K562 (cell line): ENCODE measurements around the gene BLOC1S3. TPM values are rescaled to one million over a fixed set of nuclear protein-coding genes. Genes with fewer than 3 reads are reported as not detected.

Experiments
- ADNP ChIP-seq: fragments of 200-800 bp; sonication (Bioruptor generic); IDR thresholded peaks from 2 replicates; pipeline ENCODE4 v1.6.1; 2016; ENCODE audit warnings: missing genetic modification characterization, missing compliant biosample characterization
- CTBP1 ChIP-seq: fragments of 450-650 bp; IDR thresholded peaks from 2 replicates; pipeline ENCODE4 v1.6.1; 2016; ENCODE audit warnings: borderline replicate concordance
- DMBX1 ChIP-seq: fragments of 250-450 bp; sonication (Bioruptor Pico); IDR thresholded peaks from 2 replicates; pipeline ENCODE4 v1.8.0; 2022; ENCODE audit warnings: inconsistent platforms, mild to moderate bottlenecking, moderate library complexity, borderline replicate concordance
- FOXA1 ChIP-seq: fragments of 450-650 bp; IDR thresholded peaks from 2 replicates; pipeline ENCODE4 v1.6.1; 2016; ENCODE audit warnings: mild to moderate bottlenecking, borderline replicate concordance
- FOXA3 ChIP-seq, 2 experiments: fragments of 450-650 bp in 1 of 2; sonication (generic) in 1 of 2; formaldehyde crosslinking; IDR thresholded peaks in 1 of 2; conservative IDR thresholded peaks in 1 of 2; 2 replicates each; pipeline versions ENCODE4 v1.4.0 to v1.8.0; 2020 to 2022; ENCODE audit warnings: mild to moderate bottlenecking in 2 of 2, missing genetic modification reagents in 1 of 2
- MXI1 ChIP-seq: IDR thresholded peaks from 2 replicates; pipeline ENCODE4 v1.6.1; 2011; ENCODE audit warnings: low read depth, mild to moderate bottlenecking, improper control_type of control experiment, low read length
- NR1H2 ChIP-seq: sonication (generic); formaldehyde crosslinking; IDR thresholded peaks from 2 replicates; pipeline ENCODE4 v1.4.0; 2020; ENCODE audit warnings: mild to moderate bottlenecking, missing genetic modification reagents
- NRF1 ChIP-seq, 2 experiments: fragments of 450-650 bp; IDR thresholded peaks in 1 of 2; conservative IDR thresholded peaks in 1 of 2; 2 replicates each; pipeline ENCODE4 v1.6.1; 2014; ENCODE audit warnings: mild to moderate bottlenecking in 2 of 2
- RNF2 ChIP-seq: sonication (generic); IDR thresholded peaks from 2 replicates; pipeline ENCODE4 v1.6.1; 2016
- ZFP30 ChIP-seq: fragments of 250-450 bp; sonication (Bioruptor Pico); IDR thresholded peaks from 2 replicates; pipeline ENCODE4 v1.8.0; 2022; ENCODE audit warnings: moderate library complexity, mild to moderate bottlenecking, inconsistent platforms, borderline replicate concordance
- ZNF124 ChIP-seq: sonication (generic); formaldehyde crosslinking; IDR thresholded peaks from 2 replicates; pipeline ENCODE4 v1.8.1; 2022; ENCODE audit warnings: missing genetic modification reagents
- ZNF232 ChIP-seq: sonication (generic); formaldehyde crosslinking; IDR thresholded peaks from 2 replicates; pipeline ENCODE4 v1.8.0; 2022; ENCODE audit warnings: mild to moderate bottlenecking, missing genetic modification reagents
- ZNF408 ChIP-seq: fragments of 250-450 bp; sonication (Bioruptor Pico); IDR thresholded peaks from 2 replicates; pipeline ENCODE4 v1.4.0; 2020; ENCODE audit warnings: low read depth, mild to moderate bottlenecking, moderate library complexity
- polyA plus RNA-seq, 8 experiments: library from polyadenylated mRNA; depleted of rRNA in 4 of 8; stranded (reverse) in 5 of 8; unstranded in 3 of 8; fragments of >200 nt; fragmentation: Nextera tagmentation in 2 of 8; fragmentation: Illumina TruSeq in 1 of 8; extraction: Ambion mirVana in 2 of 8; extraction: Trizol in 1 of 8; gene quantifications; 2 replicates each; pipeline versions ENCODE4 v1.2.1 to v1.2.3, GENCODE V29; 2011 to 2014; ENCODE audit warnings: inconsistent platforms in 1 of 8, missing spikeins in 1 of 8
- total RNA-seq, 7 experiments: library from RNA; depleted of rRNA in 6 of 7; stranded (reverse); fragments of >200 nt in 6 of 7; fragmentation: Illumina TruSeq in 2 of 7; extraction: Trizol in 2 of 7; gene quantifications; 2 replicates each; pipeline versions ENCODE4 v1.2.1 to v1.2.3, GENCODE V29; 2011 to 2021; ENCODE audit warnings: low replicate concordance in 1 of 7
- TF ChIP-seq, protein P1 (sequence below): fragments of 250-450 bp; sonication (Bioruptor Pico); IDR thresholded peaks from 2 replicates; pipeline ENCODE4 v1.5.0; 2020; ENCODE audit warnings: mild to moderate bottlenecking
- TF ChIP-seq, protein P2 (sequence below), 2 experiments: IDR thresholded peaks; 2 replicates each; pipeline ENCODE4 v1.6.1; 2011; ENCODE audit warnings: borderline replicate concordance in 1 of 2, control low read depth in 1 of 2, low read depth in 1 of 2, low read length in 1 of 2, mild to moderate bottlenecking in 1 of 2, mixed read lengths in 1 of 2, moderate library complexity in 1 of 2; ENCODE audit not compliant: insufficient read depth in 1 of 2, insufficient read length in 1 of 2, poor library complexity in 1 of 2, severe bottlenecking in 1 of 2; ENCODE audit errors: extremely low read depth in 1 of 2
- TF ChIP-seq, protein P3 (sequence below): sonication (generic); formaldehyde crosslinking; IDR thresholded peaks from 2 replicates; pipeline ENCODE4 v1.8.0; 2022; ENCODE audit warnings: missing genetic modification reagents, mild to moderate bottlenecking, borderline replicate concordance
- TF ChIP-seq, protein P4 (sequence below): sonication (generic); IDR thresholded peaks from 2 replicates; pipeline ENCODE4 v1.6.1; 2016
- TF ChIP-seq, protein P5 (sequence below): sonication (generic); formaldehyde crosslinking; IDR thresholded peaks from 2 replicates; pipeline ENCODE4 v1.8.0; 2022; ENCODE audit warnings: missing genetic modification reagents, mild to moderate bottlenecking, moderate library complexity, borderline replicate concordance
- TF ChIP-seq, protein P6 (sequence below): fragments of 450-650 bp; IDR thresholded peaks from 2 replicates; pipeline ENCODE4 v1.6.1; 2017; ENCODE audit warnings: antibody characterized with exemption

The BLOC1S3 gene
- total and polyA plus RNA-seq, 9 of the 15 experiments (the other 6 are each of a cell fraction or from before 2014, with no cell fraction given) = 3.9 to 20.2 (median 10.4) TPM

DNA sequence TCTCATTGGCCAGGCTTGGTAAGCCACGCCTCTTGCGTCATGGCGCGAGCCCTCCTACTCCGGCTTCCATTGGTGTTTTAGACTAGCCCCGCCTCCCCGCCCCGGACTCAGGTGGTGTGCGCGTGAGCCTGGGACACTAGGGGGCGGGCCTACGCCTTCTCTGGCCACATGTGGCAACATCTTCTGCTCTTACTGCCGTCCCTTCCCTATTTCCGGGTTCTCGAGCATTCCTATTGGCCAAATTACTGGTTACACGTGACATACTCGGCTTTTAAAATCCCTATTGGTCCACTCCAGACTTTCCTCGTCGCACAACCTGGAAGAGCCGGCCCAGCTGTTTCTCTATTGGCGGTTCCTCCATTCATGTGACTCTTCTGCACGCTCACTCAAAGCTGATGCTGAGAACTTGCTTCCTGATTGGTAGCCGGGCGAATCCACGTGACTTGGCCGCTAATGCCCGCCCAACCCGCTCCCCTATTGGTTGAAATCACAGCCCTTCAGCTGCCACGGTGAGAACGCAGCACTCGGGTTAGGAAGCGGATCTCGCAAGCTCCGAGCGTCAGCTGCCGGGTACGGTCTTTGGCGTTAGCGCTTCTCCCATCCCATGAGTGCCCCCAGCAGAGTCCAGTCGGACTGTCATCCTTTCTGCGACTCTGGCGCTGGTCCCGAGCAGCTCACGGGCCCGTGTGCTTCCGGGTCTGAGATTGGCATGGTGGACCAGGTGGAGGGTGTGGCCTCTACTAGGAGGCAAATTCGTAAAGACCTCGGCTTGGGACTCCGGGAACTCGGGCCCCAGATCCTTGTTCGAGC, at the start of gene BLOC1S3 (continued):
- TF ChIP-seq ZFP30 (CRISPR knock-in tag) (no peak), ZNF408 (CRISPR knock-in tag) (no peak), NRF1 (conservative IDR thresholded peaks at IDR 0.05 in 1 of 2, IDR thresholded peaks at IDR 0.05 in 1 of 2) (peak; percentile 93 to 94), NR1H2 (CRISPR knock-in tag) (no peak), ADNP (tag) (no peak), FOXA1 (no peak), ZNF232 (CRISPR knock-in tag) (no peak), DMBX1 (CRISPR knock-in tag) (no peak), RNF2 (0 out of 2 replicates have a peak, but pooled peaks have one; percentile 29), FOXA3 (CRISPR knock-in tag; conservative IDR thresholded peaks at IDR 0.05 in 1 of 2, IDR thresholded peaks at IDR 0.05 in 1 of 2) (no peak; a peak in 1 of 4 replicates), MXI1 (peak; percentile 93; the same call in 1 of the 2 replicates), CTBP1 (peak; percentile 82; the same call in 1 of the 2 replicates), ZNF124 (no peak)
- TF ChIP-seq, protein P1, sequence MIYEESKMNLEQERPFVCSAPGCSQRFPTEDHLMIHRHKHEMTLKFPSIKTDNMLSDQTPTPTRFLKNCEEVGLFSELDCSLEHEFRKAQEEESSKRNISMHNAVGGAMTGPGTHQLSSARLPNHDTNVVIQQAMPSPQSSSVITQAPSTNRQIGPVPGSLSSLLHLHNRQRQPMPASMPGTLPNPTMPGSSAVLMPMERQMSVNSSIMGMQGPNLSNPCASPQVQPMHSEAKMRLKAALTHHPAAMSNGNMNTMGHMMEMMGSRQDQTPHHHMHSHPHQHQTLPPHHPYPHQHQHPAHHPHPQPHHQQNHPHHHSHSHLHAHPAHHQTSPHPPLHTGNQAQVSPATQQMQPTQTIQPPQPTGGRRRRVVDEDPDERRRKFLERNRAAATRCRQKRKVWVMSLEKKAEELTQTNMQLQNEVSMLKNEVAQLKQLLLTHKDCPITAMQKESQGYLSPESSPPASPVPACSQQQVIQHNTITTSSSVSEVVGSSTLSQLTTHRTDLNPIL (CRISPR knock-in tag) = no peak
- TF ChIP-seq, protein P2, sequence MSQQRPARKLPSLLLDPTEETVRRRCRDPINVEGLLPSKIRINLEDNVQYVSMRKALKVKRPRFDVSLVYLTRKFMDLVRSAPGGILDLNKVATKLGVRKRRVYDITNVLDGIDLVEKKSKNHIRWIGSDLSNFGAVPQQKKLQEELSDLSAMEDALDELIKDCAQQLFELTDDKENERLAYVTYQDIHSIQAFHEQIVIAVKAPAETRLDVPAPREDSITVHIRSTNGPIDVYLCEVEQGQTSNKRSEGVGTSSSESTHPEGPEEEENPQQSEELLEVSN (IDR thresholded peaks at IDR 0.05; ENCODE audit: borderline replicate concordance in 1 of 2, extremely low read depth in 1 of 2, insufficient read depth in 1 of 2, insufficient read length in 1 of 2, low read depth in 1 of 2, low read length in 1 of 2, poor library complexity in 1 of 2, severe bottlenecking in 1 of 2) = peak; percentile 44 to 59
- TF ChIP-seq, protein P3, sequence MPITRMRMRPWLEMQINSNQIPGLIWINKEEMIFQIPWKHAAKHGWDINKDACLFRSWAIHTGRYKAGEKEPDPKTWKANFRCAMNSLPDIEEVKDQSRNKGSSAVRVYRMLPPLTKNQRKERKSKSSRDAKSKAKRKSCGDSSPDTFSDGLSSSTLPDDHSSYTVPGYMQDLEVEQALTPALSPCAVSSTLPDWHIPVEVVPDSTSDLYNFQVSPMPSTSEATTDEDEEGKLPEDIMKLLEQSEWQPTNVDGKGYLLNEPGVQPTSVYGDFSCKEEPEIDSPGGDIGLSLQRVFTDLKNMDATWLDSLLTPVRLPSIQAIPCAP (CRISPR knock-in tag) = no peak
- TF ChIP-seq, protein P4, sequence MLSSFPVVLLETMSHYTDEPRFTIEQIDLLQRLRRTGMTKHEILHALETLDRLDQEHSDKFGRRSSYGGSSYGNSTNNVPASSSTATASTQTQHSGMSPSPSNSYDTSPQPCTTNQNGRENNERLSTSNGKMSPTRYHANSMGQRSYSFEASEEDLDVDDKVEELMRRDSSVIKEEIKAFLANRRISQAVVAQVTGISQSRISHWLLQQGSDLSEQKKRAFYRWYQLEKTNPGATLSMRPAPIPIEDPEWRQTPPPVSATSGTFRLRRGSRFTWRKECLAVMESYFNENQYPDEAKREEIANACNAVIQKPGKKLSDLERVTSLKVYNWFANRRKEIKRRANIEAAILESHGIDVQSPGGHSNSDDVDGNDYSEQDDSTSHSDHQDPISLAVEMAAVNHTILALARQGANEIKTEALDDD = no peak
- TF ChIP-seq, protein P5, sequence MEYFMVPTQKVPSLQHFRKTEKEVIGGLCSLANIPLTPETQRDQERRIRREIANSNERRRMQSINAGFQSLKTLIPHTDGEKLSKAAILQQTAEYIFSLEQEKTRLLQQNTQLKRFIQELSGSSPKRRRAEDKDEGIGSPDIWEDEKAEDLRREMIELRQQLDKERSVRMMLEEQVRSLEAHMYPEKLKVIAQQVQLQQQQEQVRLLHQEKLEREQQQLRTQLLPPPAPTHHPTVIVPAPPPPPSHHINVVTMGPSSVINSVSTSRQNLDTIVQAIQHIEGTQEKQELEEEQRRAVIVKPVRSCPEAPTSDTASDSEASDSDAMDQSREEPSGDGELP (CRISPR knock-in tag) = peak; percentile 95
- TF ChIP-seq, protein P6, sequence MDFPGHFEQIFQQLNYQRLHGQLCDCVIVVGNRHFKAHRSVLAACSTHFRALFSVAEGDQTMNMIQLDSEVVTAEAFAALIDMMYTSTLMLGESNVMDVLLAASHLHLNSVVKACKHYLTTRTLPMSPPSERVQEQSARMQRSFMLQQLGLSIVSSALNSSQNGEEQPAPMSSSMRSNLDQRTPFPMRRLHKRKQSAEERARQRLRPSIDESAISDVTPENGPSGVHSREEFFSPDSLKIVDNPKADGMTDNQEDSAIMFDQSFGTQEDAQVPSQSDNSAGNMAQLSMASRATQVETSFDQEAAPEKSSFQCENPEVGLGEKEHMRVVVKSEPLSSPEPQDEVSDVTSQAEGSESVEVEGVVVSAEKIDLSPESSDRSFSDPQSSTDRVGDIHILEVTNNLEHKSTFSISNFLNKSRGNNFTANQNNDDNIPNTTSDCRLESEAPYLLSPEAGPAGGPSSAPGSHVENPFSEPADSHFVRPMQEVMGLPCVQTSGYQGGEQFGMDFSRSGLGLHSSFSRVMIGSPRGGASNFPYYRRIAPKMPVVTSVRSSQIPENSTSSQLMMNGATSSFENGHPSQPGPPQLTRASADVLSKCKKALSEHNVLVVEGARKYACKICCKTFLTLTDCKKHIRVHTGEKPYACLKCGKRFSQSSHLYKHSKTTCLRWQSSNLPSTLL = no peak
